K562 (cell line): ENCODE measurements around the gene FPR1. TPM values are rescaled to one million over a fixed set of nuclear protein-coding genes. Genes with fewer than 3 reads are reported as not detected.
A peak's percentile ranks its signal among the peaks of the same experiment; 100 is the strongest.

ENCODE experiments used
- CAMTA2 ChIP-seq: fragments of 250-450 bp; sonication (Bioruptor Pico); conservative IDR thresholded peaks from 2 replicates; pipeline ENCODE4 v1.5.1; 2022
- CC2D1A ChIP-seq: fragments of 450-650 bp; IDR thresholded peaks from 2 replicates; pipeline ENCODE4 v1.6.1; 2017; ENCODE audit warnings: mild to moderate bottlenecking
- E2F1 ChIP-seq: sonication (generic); formaldehyde crosslinking; IDR thresholded peaks from 2 replicates; pipeline ENCODE4 v1.8.1; 2023; ENCODE audit warnings: mild to moderate bottlenecking, missing genetic modification reagents, moderate library complexity
- FOXP1 ChIP-seq: sonication (generic); formaldehyde crosslinking; IDR thresholded peaks from 2 replicates; pipeline ENCODE4 v1.8.0; 2022; ENCODE audit warnings: mild to moderate bottlenecking, missing genetic modification reagents
- GTF2F1 ChIP-seq: IDR thresholded peaks from 2 replicates; pipeline ENCODE4 v1.6.1; 2011; ENCODE audit warnings: low read depth, low read length, improper control_type of control experiment
- HBP1 ChIP-seq: fragments of 450-650 bp; formaldehyde crosslinking; IDR thresholded peaks from 2 replicates; pipeline ENCODE4 v1.4.0; 2022; ENCODE audit warnings: missing genetic modification characterization
- HDAC1 ChIP-seq, 2 experiments: fragments of 450-650 bp; IDR thresholded peaks; 2 replicates each; pipeline ENCODE4 v1.6.1; 2016 to 2017; ENCODE audit warnings: inconsistent platforms in 1 of 2, mild to moderate bottlenecking in 1 of 2, moderate library complexity in 1 of 2
- HDAC3 ChIP-seq: fragments of 450-650 bp; IDR thresholded peaks from 2 replicates; pipeline ENCODE4 v1.6.1; 2018; ENCODE audit warnings: borderline replicate concordance, mild to moderate bottlenecking, moderate library complexity; ENCODE audit not compliant: partially characterized antibody
- HES1 ChIP-seq: fragments of 450-650 bp; IDR thresholded peaks from 2 replicates; pipeline ENCODE4 v1.6.1; 2016; ENCODE audit warnings: low read depth, mild to moderate bottlenecking, moderate library complexity
- KDM2B ChIP-seq: fragments of 250-450 bp; sonication (Bioruptor Pico); IDR thresholded peaks from 2 replicates; pipeline ENCODE4 v1.8.0; 2021; ENCODE audit warnings: mild to moderate bottlenecking, moderate library complexity
- MAZ ChIP-seq, 2 experiments: fragments of 450-650 bp in 1 of 2; sonication (generic) in 1 of 2; formaldehyde crosslinking; IDR thresholded peaks in 1 of 2; conservative IDR thresholded peaks in 1 of 2; 2 replicates each; pipeline versions ENCODE4 v1.4.0 to v1.5.0; 2020; ENCODE audit warnings: mild to moderate bottlenecking in 1 of 2, missing genetic modification reagents in 1 of 2
- MYC ChIP-seq, 2 experiments: fragments of 250-450 bp in 1 of 2; sonication (Bioruptor Pico) in 1 of 2; IDR thresholded peaks; 2 replicates each; pipeline versions ENCODE4 v1.5.1 to v1.6.1; 2012 to 2021; ENCODE audit warnings: low read depth in 2 of 2, borderline replicate concordance in 1 of 2, improper control_type of control experiment in 1 of 2, low read length in 1 of 2, mild to moderate bottlenecking in 1 of 2, moderate library complexity in 1 of 2
- NCOA6 ChIP-seq: fragments of 450-650 bp; IDR thresholded peaks from 2 replicates; pipeline ENCODE4 v1.6.1; 2017; ENCODE audit warnings: mild to moderate bottlenecking
- NFIX ChIP-seq: fragments of 250-450 bp; sonication (Bioruptor Pico); IDR thresholded peaks from 2 replicates; pipeline ENCODE4 v1.4.0; 2020; ENCODE audit warnings: low read depth, mild to moderate bottlenecking, moderate library complexity
- NR1H2 ChIP-seq: sonication (generic); formaldehyde crosslinking; IDR thresholded peaks from 2 replicates; pipeline ENCODE4 v1.4.0; 2020; ENCODE audit warnings: mild to moderate bottlenecking, missing genetic modification reagents
- POLR2AphosphoS2 ChIP-seq: IDR thresholded peaks from 2 replicates; pipeline ENCODE4 v1.6.1; 2012; ENCODE audit warnings: low read length, improper control_type of control experiment
- POLR3G ChIP-seq: IDR thresholded peaks from 2 replicates; pipeline ENCODE4 v1.6.1; 2011; ENCODE audit not compliant: insufficient read length, insufficient replicate concordance; ENCODE audit errors: extremely low read depth
- RFX7 ChIP-seq: fragments of 250-450 bp; sonication (Bioruptor Pico); IDR thresholded peaks from 2 replicates; pipeline ENCODE4 v1.5.1; 2021; ENCODE audit warnings: mild to moderate bottlenecking
- SETDB1 ChIP-seq: IDR thresholded peaks from one replicate; pipeline ENCODE4 v1.6.1; 2012; ENCODE audit warnings: low read length, control low read depth, inconsistent platforms
- SMARCE1 ChIP-seq: fragments of 450-650 bp; IDR thresholded peaks from 2 replicates; pipeline ENCODE4 v1.7.1; 2016; ENCODE audit warnings: mild to moderate bottlenecking
- SRSF3 ChIP-seq: fragments of 200-400 bp; formaldehyde crosslinking; IDR thresholded peaks from 2 replicates; pipeline ENCODE4 v1.6.1; 2016; ENCODE audit warnings: mild to moderate bottlenecking, low read length, moderate library complexity; ENCODE audit not compliant: insufficient read depth
- TCF7L2 ChIP-seq: fragments of 150-350 bp; IDR thresholded peaks from 2 replicates; pipeline ENCODE4 v1.6.1; 2016; ENCODE audit warnings: low read depth, mild to moderate bottlenecking, low read length, moderate library complexity
- ZNF134 ChIP-seq: fragments of 250-450 bp; sonication (Bioruptor Pico); conservative IDR thresholded peaks from 2 replicates; pipeline ENCODE4 v1.4.0; 2020
- ZNF174 ChIP-seq: fragments of 250-450 bp; sonication (Bioruptor Pico); IDR thresholded peaks from 2 replicates; pipeline ENCODE4 v1.4.0; 2020; ENCODE audit warnings: mild to moderate bottlenecking
- ZNF175 ChIP-seq: fragments of 200-800 bp; sonication (Bioruptor generic); IDR thresholded peaks from 2 replicates; pipeline ENCODE4 v1.6.1; 2016; ENCODE audit warnings: low read depth, mild to moderate bottlenecking, missing genetic modification characterization, missing compliant biosample characterization
- ZNF354B ChIP-seq: fragments of 250-450 bp; sonication (Bioruptor Pico); IDR thresholded peaks from 2 replicates; pipeline ENCODE4 v1.4.0; 2020
- ZNF644 ChIP-seq: fragments of 200-800 bp; sonication (Bioruptor generic); IDR thresholded peaks from 2 replicates; pipeline ENCODE4 v1.6.1; 2016; ENCODE audit warnings: low read depth, missing genetic modification characterization, missing compliant biosample characterization
- ZZZ3 ChIP-seq: fragments of 450-650 bp; IDR thresholded peaks from 2 replicates; pipeline ENCODE4 v1.6.1; 2016; ENCODE audit warnings: antibody characterized with exemption, mild to moderate bottlenecking, moderate library complexity
- polyA plus RNA-seq, 8 experiments: library from polyadenylated mRNA; depleted of rRNA in 4 of 8; stranded (reverse) in 5 of 8; unstranded in 3 of 8; fragments of >200 nt; fragmentation: Nextera tagmentation in 2 of 8; fragmentation: Illumina TruSeq in 1 of 8; extraction: Ambion mirVana in 2 of 8; extraction: Trizol in 1 of 8; gene quantifications; 2 replicates each; pipeline versions ENCODE4 v1.2.1 to v1.2.3, GENCODE V29; 2011 to 2014; ENCODE audit warnings: inconsistent platforms in 1 of 8, missing spikeins in 1 of 8
- total RNA-seq, 7 experiments: library from RNA; depleted of rRNA in 6 of 7; stranded (reverse); fragments of >200 nt in 6 of 7; fragmentation: Illumina TruSeq in 2 of 7; extraction: Trizol in 2 of 7; gene quantifications; 2 replicates each; pipeline versions ENCODE4 v1.2.1 to v1.2.3, GENCODE V29; 2011 to 2021; ENCODE audit warnings: low replicate concordance in 1 of 7

Gene FPR1
- total and polyA plus RNA-seq, 9 of the 15 experiments (the other 6 are each of a cell fraction or from before 2014, with no cell fraction given) = 0.06 to 0.25 (median 0.14) TPM; not detected in 4

GRCh38 chr19:51796195-51796679, 44.6 kb upstream of the FPR1 start (continued):
- TF ChIP-seq MAZ (CRISPR knock-in tag; conservative IDR thresholded peaks at IDR 0.05 in 1 of 2, IDR thresholded peaks at IDR 0.05 in 1 of 2) (peak in 1 of 2 experiments; percentile 22; a peak in 1 of 4 replicates), SRSF3 (no peak), ZZZ3 (no peak), HBP1 (CRISPR knock-in tag) (no peak), ZNF644 (tag) (no peak), HDAC3 (peak; percentile 40), HDAC1 (IDR thresholded peaks at IDR 0.05) (peak in 1 of 2 experiments; percentile 87; a peak in 2 of 4 replicates), E2F1 (CRISPR knock-in tag) (no peak), GTF2F1 (no peak), SETDB1 (no peak), NFIX (CRISPR knock-in tag) (no peak), POLR3G (no peak), POLR2AphosphoS2 (no peak), CAMTA2 (no peak), NR1H2 (CRISPR knock-in tag) (no peak), ZNF175 (CRISPR knock-in tag) (peak; percentile 60; the same call in 1 of the 2 replicates), ZNF354B (no peak), SMARCE1 (peak; percentile 89), KDM2B (CRISPR knock-in tag) (no peak), NCOA6 (peak; percentile 29; the same call in 1 of the 2 replicates), ZNF174 (CRISPR knock-in tag) (no peak), CC2D1A (peak; percentile 79; the same call in 1 of the 2 replicates), FOXP1 (no peak), RFX7 (CRISPR knock-in tag) (no peak), MYC (IDR thresholded peaks at IDR 0.05; ENCODE audit: low read depth, low read length) (peak; percentile 88), MYC (CRISPR knock-in tag; IDR thresholded peaks at IDR 0.05; ENCODE audit: borderline replicate concordance, low read depth) (peak; percentile 67; the same call in 1 of the 2 replicates), TCF7L2 (no peak), ZNF134 (no peak), HES1 (peak; percentile 57)
